ENCODE measurements around the gene TRIM8. TPM values are rescaled to one million over a fixed set of nuclear protein-coding genes. Genes with fewer than 3 reads are reported as not detected.

TRIM8 gene
- total and polyA plus RNA-seq, 2 donors (not counting 3 experiments of a cell fraction or from before 2014, with no cell fraction given) = 74.1 to 114 TPM

- H3K9me3 ChIP-seq (replicated peaks; ENCODE audit: control insufficient read depth, insufficient read depth, low read length) = no peaks in the 10 kb centered on the region
- TF ChIP-seq POLR2A (IDR thresholded peaks at IDR 0.05; ENCODE audit: low read depth, low read length) (peak; percentile 36), GATA2 (IDR thresholded peaks at IDR 0.05; ENCODE audit: insufficient read depth, insufficient read length, low read depth, low read length) (no peak), FOS (IDR thresholded peaks at IDR 0.05; ENCODE audit: borderline replicate concordance, insufficient read depth, low read length) (no peak), JUN (IDR thresholded peaks at IDR 0.05; ENCODE audit: borderline replicate concordance, insufficient read depth, insufficient read length, low read depth) (no peak)
- H3K9ac ChIP-seq (replicated peaks; ENCODE audit: extremely low read depth, insufficient read depth, low read length) = peak overlapping the region; percentile 71
- H3K27me3 ChIP-seq (ENCODE audit: control insufficient read depth in 2 of 2, insufficient read depth in 2 of 2, low read length in 2 of 2) = no peaks in the 10 kb centered on the region
- H2AFZ ChIP-seq (ENCODE audit: low read depth, low read length) = no peak overlapping the region
- intact Hi-C loops (cut with micrococcal nuclease) (loop anchor here (1.0 kb wide), 2 partner anchors 10 to 33 kb away; no protein-coding TSS in a partner anchor), dilution Hi-C loops (cut with MboI; ENCODE audit: extremely low pct_ligation_motif_present, low sequenced_read_pairs) (no loop called here)
- ChIA-PET POLR2A (interaction anchor here (0.7 to 1.6 kb wide), 3 partner anchors 10 to 35 kb away, joined by 3 to 7 read pairs (median 5); no protein-coding TSS in a partner anchor), CTCF (interaction anchor here (0.7 to 3.1 kb wide), 15 partner anchors 10 to 49 kb away, joined by 3 to 13 read pairs (median 5); partner anchors contain the start of gene TRIM8)
- no peaks in the 10 kb centered on the region for H4K20me1 ChIP-seq (replicated peaks; ENCODE audit: control insufficient read depth, extremely low read depth, insufficient read depth, low read length)
- H3K79me2 ChIP-seq (ENCODE audit: control insufficient read depth, insufficient read depth, low read length) = no peaks in the 10 kb centered on the region
- no peaks in the 10 kb centered on the region for H3K9me1 ChIP-seq (replicated peaks; ENCODE audit: control insufficient read depth, extremely low read depth, insufficient read depth, low read length)
- DNase-seq (ENCODE audit: low read depth, low spot score) = peak; percentile 59
- peaks cover 72% of the 10 kb centered on the region for H3K4me1 ChIP-seq (ENCODE audit: control insufficient read depth, extremely low read depth, insufficient read depth, low read length)
- FAIRE-seq = no peak
- H3K27ac ChIP-seq (ENCODE audit: insufficient read depth, low read depth, low read length) = peak overlapping the region; percentile 97
- no peak overlapping the region for H3K4me3 ChIP-seq (replicated peaks in 1 of 3; ENCODE audit: insufficient read depth in 1 of 3, low read depth in 1 of 3, low read length in 3 of 3)
- BruUV-seq (replicated peaks) = no TSS peak
- H3K4me2 ChIP-seq (ENCODE audit: insufficient read depth, low read length) = peak overlapping the region; percentile 80
- peaks cover 0 to 1% of the 10 kb centered on the region in 2 experiments for H3K36me3 ChIP-seq (ENCODE audit: control insufficient read depth in 2 of 2, extremely low read depth in 1 of 2, insufficient read depth in 2 of 2, low read length in 2 of 2)
Measured at GRCh38 chr10:102632394-102633111, 11.7 kb upstream of the TRIM8 start.

- no peaks in the 10 kb centered on the region for H3K9me3 ChIP-seq (replicated peaks; ENCODE audit: control insufficient read depth, insufficient read depth, low read length)
- ChIA-PET POLR2A (interaction anchor here (1.4 kb wide), 1 partner anchor 13 kb away, joined by 4 read pairs; no protein-coding TSS in a partner anchor), CTCF (interaction anchor here (1.1 to 3.1 kb wide), 7 partner anchors 13 to 37 kb away, joined by 3 to 13 read pairs (median 7); no protein-coding TSS in a partner anchor)
- DNase-seq (ENCODE audit: low read depth, low spot score) (peak; percentile 97), FAIRE-seq (peak; percentile 100)
- dilution Hi-C loops (cut with MboI; ENCODE audit: extremely low pct_ligation_motif_present, low sequenced_read_pairs) (no loop called here), intact Hi-C loops (cut with micrococcal nuclease) (loop anchor here (1.0 kb wide), 2 partner anchors 9 to 34 kb away; no protein-coding TSS in a partner anchor)
- TF ChIP-seq GATA2 (IDR thresholded peaks at IDR 0.05; ENCODE audit: insufficient read depth, insufficient read length, low read depth, low read length) = peak; percentile 79
- peak; percentile 91 for TF ChIP-seq JUN (IDR thresholded peaks at IDR 0.05; ENCODE audit: borderline replicate concordance, insufficient read depth, insufficient read length, low read depth)
- peak; percentile 28 for TF ChIP-seq POLR2A (IDR thresholded peaks at IDR 0.05; ENCODE audit: low read depth, low read length)
- TF ChIP-seq EZH2 (IDR thresholded peaks at IDR 0.05; ENCODE audit: borderline replicate concordance, low read depth, low read length, severe bottlenecking) = no peak
- peak; percentile 82 for TF ChIP-seq POLR2AphosphoS5 (IDR thresholded peaks at IDR 0.05; ENCODE audit: insufficient read depth, low read depth, low read length)
- TF ChIP-seq FOS (IDR thresholded peaks at IDR 0.05; ENCODE audit: borderline replicate concordance, insufficient read depth, low read length) = peak; percentile 91
- no peak for TF ChIP-seq MYC (IDR thresholded peaks at IDR 0.05; ENCODE audit: low read depth, low read length)
- no peak overlapping the region for H2AFZ ChIP-seq (ENCODE audit: low read depth, low read length)
- peak overlapping the region; percentile 81 for H3K9ac ChIP-seq (replicated peaks; ENCODE audit: extremely low read depth, insufficient read depth, low read length)
- H3K36me3 ChIP-seq (ENCODE audit: control insufficient read depth in 2 of 2, extremely low read depth in 1 of 2, insufficient read depth in 2 of 2, low read length in 2 of 2) = peaks cover 0 to 1% of the 10 kb centered on the region in 2 experiments
- peak overlapping the region; percentile 80 for H3K4me2 ChIP-seq (ENCODE audit: insufficient read depth, low read length)
- H3K79me2 ChIP-seq (ENCODE audit: control insufficient read depth, insufficient read depth, low read length) = no peaks in the 10 kb centered on the region
- no peaks in the 10 kb centered on the region for H3K27me3 ChIP-seq (ENCODE audit: control insufficient read depth in 2 of 2, insufficient read depth in 2 of 2, low read length in 2 of 2)
- no peak overlapping the region for H3K4me3 ChIP-seq (replicated peaks in 1 of 3; ENCODE audit: insufficient read depth in 1 of 3, low read depth in 1 of 3, low read length in 3 of 3)
- H3K4me1 ChIP-seq (ENCODE audit: control insufficient read depth, extremely low read depth, insufficient read depth, low read length) = peaks cover 65% of the 10 kb centered on the region
- no peaks in the 10 kb centered on the region for H3K9me1 ChIP-seq (replicated peaks; ENCODE audit: control insufficient read depth, extremely low read depth, insufficient read depth, low read length)
- H4K20me1 ChIP-seq (replicated peaks; ENCODE audit: control insufficient read depth, extremely low read depth, insufficient read depth, low read length) = no peaks in the 10 kb centered on the region
- BruUV-seq (replicated peaks) = no TSS peak
- H3K27ac ChIP-seq (ENCODE audit: insufficient read depth, low read depth, low read length) = peak overlapping the region; percentile 97
Measured at GRCh38 chr10:102633287-102633686, 11.0 kb upstream of the TRIM8 start.

Measured in endothelial cell of umbilical vein (primary cell).